ENCODE measurements around the gene OTOF.

Gene OTOF

DNA sequence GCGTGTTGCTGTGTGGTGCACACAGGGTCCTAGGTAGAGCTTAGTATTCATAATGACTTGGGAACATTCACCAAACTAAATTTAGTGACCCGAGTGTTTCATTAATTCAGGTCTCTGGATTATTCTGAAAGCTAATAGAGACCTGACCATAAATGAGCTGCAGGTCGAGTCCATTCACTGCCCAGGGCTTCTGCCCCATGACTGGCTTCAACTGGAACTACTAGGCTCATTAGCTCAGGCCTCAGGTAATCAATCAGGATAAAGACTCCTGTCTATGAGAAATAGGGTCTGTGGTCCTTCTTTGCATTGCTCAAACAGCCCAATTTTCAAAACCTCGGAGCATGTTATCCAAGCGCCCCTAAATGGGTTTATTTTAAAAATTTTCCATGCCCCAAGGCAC lies 30.0 kb upstream of the OTOF start:
- Histone ChIP-seq H2AFZ (ENCODE audit: low read length) (no peak overlapping the region), H3K27me3 (ENCODE audit: insufficient read depth, low read length, poor library complexity, severe bottlenecking) (no peaks in the 10 kb centered on the region), H3K4me2 (ENCODE audit: low read depth, low read length, poor library complexity, severe bottlenecking) (no peak overlapping the region), H3K79me2 (ENCODE audit: insufficient read depth, low read length) (no peaks in the 10 kb centered on the region), H3K4me3 (ENCODE audit: low read length, poor library complexity, severe bottlenecking) (no peak overlapping the region), H3K36me3 (ENCODE audit: insufficient read depth, low read length) (no peaks in the 10 kb centered on the region), H3K4me1 (ENCODE audit: insufficient read depth, low read length, poor library complexity, severe bottlenecking) (peaks cover 6% of the 10 kb centered on the region), H3K9ac (ENCODE audit: low read depth, low read length, poor library complexity, severe bottlenecking) (no peak overlapping the region), H3K9me2 (replicated peaks; ENCODE audit: low read depth, low read length) (no peaks in the 10 kb centered on the region), H3F3A (ENCODE audit: low read depth) (no peaks in the 10 kb centered on the region), H3K9me3 (ENCODE audit: insufficient read depth, low read depth, low read length) (no peaks in the 10 kb centered on the region), H4K20me1 (ENCODE audit: insufficient read depth, low read length, poor library complexity, severe bottlenecking) (no peaks in the 10 kb centered on the region)
- TF ChIP-seq EZH2phosphoT487 (IDR thresholded peaks at IDR 0.05; ENCODE audit: borderline replicate concordance), result no peak
- TF ChIP-seq, protein P1, sequence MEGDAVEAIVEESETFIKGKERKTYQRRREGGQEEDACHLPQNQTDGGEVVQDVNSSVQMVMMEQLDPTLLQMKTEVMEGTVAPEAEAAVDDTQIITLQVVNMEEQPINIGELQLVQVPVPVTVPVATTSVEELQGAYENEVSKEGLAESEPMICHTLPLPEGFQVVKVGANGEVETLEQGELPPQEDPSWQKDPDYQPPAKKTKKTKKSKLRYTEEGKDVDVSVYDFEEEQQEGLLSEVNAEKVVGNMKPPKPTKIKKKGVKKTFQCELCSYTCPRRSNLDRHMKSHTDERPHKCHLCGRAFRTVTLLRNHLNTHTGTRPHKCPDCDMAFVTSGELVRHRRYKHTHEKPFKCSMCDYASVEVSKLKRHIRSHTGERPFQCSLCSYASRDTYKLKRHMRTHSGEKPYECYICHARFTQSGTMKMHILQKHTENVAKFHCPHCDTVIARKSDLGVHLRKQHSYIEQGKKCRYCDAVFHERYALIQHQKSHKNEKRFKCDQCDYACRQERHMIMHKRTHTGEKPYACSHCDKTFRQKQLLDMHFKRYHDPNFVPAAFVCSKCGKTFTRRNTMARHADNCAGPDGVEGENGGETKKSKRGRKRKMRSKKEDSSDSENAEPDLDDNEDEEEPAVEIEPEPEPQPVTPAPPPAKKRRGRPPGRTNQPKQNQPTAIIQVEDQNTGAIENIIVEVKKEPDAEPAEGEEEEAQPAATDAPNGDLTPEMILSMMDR (conservative IDR thresholded peaks at IDR 0.05; ENCODE audit: low read length), result no peak

DNA sequence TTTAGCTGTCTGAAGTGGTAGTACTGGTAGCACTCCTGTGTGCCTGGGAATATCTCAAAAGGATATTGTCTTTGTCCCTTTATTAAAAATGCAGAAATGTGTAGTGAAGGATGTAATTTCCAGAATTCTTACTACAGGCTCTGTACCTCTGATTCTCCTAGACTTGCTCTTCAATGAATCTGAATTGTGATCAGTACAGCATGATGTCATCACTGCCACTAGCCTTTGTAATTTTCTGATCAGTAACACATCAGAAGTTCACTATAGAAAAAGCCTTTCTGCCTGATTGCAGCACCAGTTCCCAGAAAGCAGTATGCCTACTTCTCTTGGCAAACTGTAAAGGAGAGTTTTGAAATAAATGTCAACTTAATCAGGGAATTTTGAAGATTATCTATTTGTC lies 29.2 kb upstream of the OTOF start:
- Histone ChIP-seq H3K9me2 (replicated peaks; ENCODE audit: low read depth, low read length) (no peaks in the 10 kb centered on the region), H3K27me3 (ENCODE audit: insufficient read depth, low read length, poor library complexity, severe bottlenecking) (no peaks in the 10 kb centered on the region), H3K4me2 (ENCODE audit: low read depth, low read length, poor library complexity, severe bottlenecking) (no peak overlapping the region), H3K4me3 (ENCODE audit: low read length, poor library complexity, severe bottlenecking) (no peak overlapping the region), H3K36me3 (ENCODE audit: insufficient read depth, low read length) (no peaks in the 10 kb centered on the region), H3K9me3 (ENCODE audit: insufficient read depth, low read depth, low read length) (no peaks in the 10 kb centered on the region), H3F3A (ENCODE audit: low read depth) (no peaks in the 10 kb centered on the region), H2AFZ (ENCODE audit: low read length) (no peak overlapping the region), H4K20me1 (ENCODE audit: insufficient read depth, low read length, poor library complexity, severe bottlenecking) (no peaks in the 10 kb centered on the region), H3K4me1 (ENCODE audit: insufficient read depth, low read length, poor library complexity, severe bottlenecking) (no peaks in the 10 kb centered on the region), H3K79me2 (ENCODE audit: insufficient read depth, low read length) (no peaks in the 10 kb centered on the region), H3K9ac (ENCODE audit: low read depth, low read length, poor library complexity, severe bottlenecking) (no peak overlapping the region)
- TF ChIP-seq EZH2phosphoT487 (IDR thresholded peaks at IDR 0.05; ENCODE audit: borderline replicate concordance), result no peak
- TF ChIP-seq, protein P1 (conservative IDR thresholded peaks at IDR 0.05; ENCODE audit: low read length), result no peak

DNA sequence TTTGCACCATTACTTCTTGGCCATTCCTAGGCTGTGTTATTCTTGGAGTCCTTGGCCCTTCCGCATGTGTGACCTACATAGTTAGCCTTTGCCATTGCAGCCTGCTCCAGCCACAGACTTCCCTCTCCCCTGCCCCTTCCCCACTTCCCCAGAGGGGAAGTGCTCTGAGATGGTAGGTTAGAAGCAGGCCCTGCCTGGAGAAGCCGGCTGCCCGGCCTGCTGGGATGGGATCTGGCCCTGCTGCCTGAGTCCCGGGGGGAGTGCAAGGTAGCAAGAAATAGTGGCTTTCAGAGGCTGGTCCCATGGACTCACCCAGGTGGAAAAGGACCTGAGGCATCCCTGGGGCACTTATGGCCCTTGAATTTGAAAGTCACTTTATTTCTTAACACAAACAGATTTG lies 28.4 kb upstream of the OTOF start:
- no peak overlapping the region for H3K4me3 ChIP-seq (ENCODE audit: low read length, poor library complexity, severe bottlenecking)
- no peak overlapping the region for H2AFZ ChIP-seq (ENCODE audit: low read length)
- no peak for TF ChIP-seq EZH2phosphoT487 (IDR thresholded peaks at IDR 0.05; ENCODE audit: borderline replicate concordance)
- TF ChIP-seq, protein P1 (conservative IDR thresholded peaks at IDR 0.05; ENCODE audit: low read length), result no peak
- H3K9ac ChIP-seq (ENCODE audit: low read depth, low read length, poor library complexity, severe bottlenecking), result no peak overlapping the region
- no peaks in the 10 kb centered on the region for H4K20me1 ChIP-seq (ENCODE audit: insufficient read depth, low read length, poor library complexity, severe bottlenecking)
- H3K4me1 ChIP-seq (ENCODE audit: insufficient read depth, low read length, poor library complexity, severe bottlenecking), result no peaks in the 10 kb centered on the region
- no peaks in the 10 kb centered on the region for H3K27me3 ChIP-seq (ENCODE audit: insufficient read depth, low read length, poor library complexity, severe bottlenecking)
- H3K9me3 ChIP-seq (ENCODE audit: insufficient read depth, low read depth, low read length), result no peaks in the 10 kb centered on the region
- no peaks in the 10 kb centered on the region for H3F3A ChIP-seq (ENCODE audit: low read depth)
- no peaks in the 10 kb centered on the region for H3K9me2 ChIP-seq (replicated peaks; ENCODE audit: low read depth, low read length)
- H3K36me3 ChIP-seq (ENCODE audit: insufficient read depth, low read length), result no peaks in the 10 kb centered on the region
- no peak overlapping the region for H3K4me2 ChIP-seq (ENCODE audit: low read depth, low read length, poor library complexity, severe bottlenecking)
- no peaks in the 10 kb centered on the region for H3K79me2 ChIP-seq (ENCODE audit: insufficient read depth, low read length)
